GM20000 (cell line): ENCODE data around the gene NRL.
A peak's percentile ranks its signal among the peaks of the same experiment; 100 is the strongest.
"Not testable (repeated sequence)": the region's sequence is repeated elsewhere in the genome, so short reads cannot be mapped to it uniquely, and the experiment has no call there.

Experiments used
- DNase-seq: peaks from one replicate; pipeline ENCODE4 v3.0.0; 2012; ENCODE audit warnings: low spot score
- TF ChIP-seq, protein P1 (sequence below): IDR thresholded peaks from 2 replicates; pipeline ENCODE4 v1.5.1; 2012; ENCODE audit warnings: mild to moderate bottlenecking, control low read depth; ENCODE audit errors: extremely low read depth, missing control alignments

Gene NRL

DNA sequence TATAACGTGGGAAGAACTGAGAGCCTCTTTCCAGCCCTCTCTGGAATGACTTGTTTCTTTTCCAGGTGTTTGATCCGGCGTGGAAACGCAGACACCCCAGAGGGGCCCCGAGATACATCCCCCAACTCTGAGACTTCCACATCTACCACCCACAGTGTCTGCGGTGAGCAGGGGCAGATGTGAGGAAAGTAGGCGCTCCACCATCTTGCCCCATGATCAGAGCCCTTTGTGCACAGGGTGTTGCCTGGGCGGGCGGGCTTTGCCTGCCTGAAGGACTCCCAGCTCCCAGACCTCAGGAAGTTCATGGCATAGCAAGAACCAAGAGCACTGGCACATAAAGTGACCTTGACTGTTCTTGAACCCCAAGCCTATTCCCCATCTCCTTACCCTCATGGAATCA is 60.1 kb downstream of the NRL start:
- no peak for DNase-seq
- TF ChIP-seq, protein P1, sequence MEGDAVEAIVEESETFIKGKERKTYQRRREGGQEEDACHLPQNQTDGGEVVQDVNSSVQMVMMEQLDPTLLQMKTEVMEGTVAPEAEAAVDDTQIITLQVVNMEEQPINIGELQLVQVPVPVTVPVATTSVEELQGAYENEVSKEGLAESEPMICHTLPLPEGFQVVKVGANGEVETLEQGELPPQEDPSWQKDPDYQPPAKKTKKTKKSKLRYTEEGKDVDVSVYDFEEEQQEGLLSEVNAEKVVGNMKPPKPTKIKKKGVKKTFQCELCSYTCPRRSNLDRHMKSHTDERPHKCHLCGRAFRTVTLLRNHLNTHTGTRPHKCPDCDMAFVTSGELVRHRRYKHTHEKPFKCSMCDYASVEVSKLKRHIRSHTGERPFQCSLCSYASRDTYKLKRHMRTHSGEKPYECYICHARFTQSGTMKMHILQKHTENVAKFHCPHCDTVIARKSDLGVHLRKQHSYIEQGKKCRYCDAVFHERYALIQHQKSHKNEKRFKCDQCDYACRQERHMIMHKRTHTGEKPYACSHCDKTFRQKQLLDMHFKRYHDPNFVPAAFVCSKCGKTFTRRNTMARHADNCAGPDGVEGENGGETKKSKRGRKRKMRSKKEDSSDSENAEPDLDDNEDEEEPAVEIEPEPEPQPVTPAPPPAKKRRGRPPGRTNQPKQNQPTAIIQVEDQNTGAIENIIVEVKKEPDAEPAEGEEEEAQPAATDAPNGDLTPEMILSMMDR = no peak

GRCh38 chr14:24054324-24054641 is 60.5 kb downstream of the NRL start:
- no peak for DNase-seq
- TF ChIP-seq, protein P1 = no peak

DNA sequence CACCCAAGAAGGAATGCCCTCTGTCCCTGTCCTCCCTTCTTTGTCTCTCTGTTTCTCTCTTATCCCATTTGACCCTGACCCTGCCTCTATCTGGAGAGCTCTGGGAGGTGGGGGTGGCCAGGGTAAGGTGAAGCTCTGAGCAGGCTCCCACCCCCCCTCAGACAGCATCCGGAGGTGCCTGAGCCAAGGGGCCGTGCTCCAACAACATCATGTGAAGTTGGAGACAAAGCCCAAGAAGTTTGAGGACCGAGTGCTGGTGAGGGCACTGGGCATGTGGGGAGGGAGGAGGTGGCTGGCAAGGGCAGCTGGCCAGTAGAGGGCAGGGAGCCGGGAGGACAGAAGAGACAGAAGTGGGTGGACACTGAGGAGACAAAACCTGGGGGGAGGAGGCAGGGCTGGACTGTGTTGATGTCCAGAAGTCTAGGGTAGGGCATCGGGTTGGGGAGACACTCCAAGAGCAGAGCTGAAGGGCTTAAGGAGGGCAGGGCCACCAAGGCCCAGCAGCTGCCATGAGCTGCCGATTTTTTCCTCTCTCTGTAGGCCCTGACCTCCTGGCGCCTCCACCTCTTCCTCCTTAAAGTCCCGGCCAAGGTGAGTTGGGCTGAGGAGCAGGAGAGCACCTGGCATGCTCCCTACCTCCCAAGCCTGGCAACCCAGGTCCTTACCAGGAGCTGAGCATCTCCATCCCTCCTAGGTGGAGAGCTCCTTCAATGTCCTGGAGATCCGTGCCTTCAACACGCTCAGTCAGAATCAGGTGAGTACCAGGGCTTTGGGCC is 61.0 kb downstream of the NRL start:
- TF ChIP-seq, protein P1 = no peak
- no peak for DNase-seq

- no peak for DNase-seq
- TF ChIP-seq, protein P1 = no peak
Observed at GRCh38 chr14:24052656-24053547, 61.8 kb downstream of the NRL start.

GRCh38 chr14:24051789-24052655 is 62.7 kb downstream of the NRL start, which contains the start of gene CARMIL3:
TSS of gene CARMIL3 (plus strand) at chr14:24052009. CDS start at chr14:24052154, 145 bp downstream.
- DNase-seq = peak; percentile 94
- TF ChIP-seq, protein P1 = no peak

GRCh38 chr14:24051176-24051788 is 63.5 kb downstream of the NRL start:
- TF ChIP-seq, protein P1 = no peak
- DNase-seq = no peak

- not testable (repeated sequence) for DNase-seq
Observed at GRCh38 chr14:24050753-24051152, 64.0 kb downstream of the NRL start.

- DNase-seq = not testable (repeated sequence)
Observed at GRCh38 chr14:24049002-24049401, 65.7 kb downstream of the NRL start.
